HepG2 (cell line): Measurements from ENCODE around the gene RPL41. TPM values are rescaled to one million over a fixed set of nuclear protein-coding genes. Genes with fewer than 3 reads are reported as not detected.

Experiments
- HIVEP1 ChIP-seq: sonication (generic); formaldehyde crosslinking; IDR thresholded peaks from 2 replicates; pipeline ENCODE4 v1.4.0; 2020; ENCODE audit warnings: mild to moderate bottlenecking, missing genetic modification reagents
- ISL2 ChIP-seq: sonication (generic); formaldehyde crosslinking; IDR thresholded peaks from 2 replicates; pipeline ENCODE4 v1.5.0; 2020; ENCODE audit warnings: missing genetic modification reagents
- REL ChIP-seq: sonication (generic); formaldehyde crosslinking; conservative IDR thresholded peaks from 2 replicates; pipeline ENCODE4 v1.8.0; 2022; ENCODE audit warnings: mild to moderate bottlenecking, missing genetic modification reagents, moderate library complexity
- RFXAP ChIP-seq: sonication (generic); formaldehyde crosslinking; IDR thresholded peaks from 2 replicates; pipeline ENCODE4 v1.4.0; 2020; ENCODE audit warnings: missing genetic modification reagents, borderline replicate concordance
- ZFP62 ChIP-seq: sonication (generic); formaldehyde crosslinking; IDR thresholded peaks from 2 replicates; pipeline ENCODE4 v1.4.0; 2020; ENCODE audit warnings: missing genetic modification reagents
- ZNF17 ChIP-seq: sonication (generic); formaldehyde crosslinking; IDR thresholded peaks from 2 replicates; pipeline ENCODE4 v1.5.0; 2020; ENCODE audit warnings: mild to moderate bottlenecking, missing genetic modification reagents
- ZNF256 ChIP-seq: sonication (generic); formaldehyde crosslinking; conservative IDR thresholded peaks from 2 replicates; pipeline ENCODE4 v1.4.0; 2020; ENCODE audit warnings: missing genetic modification reagents
- ZNF460 ChIP-seq: sonication (generic); formaldehyde crosslinking; IDR thresholded peaks from 2 replicates; pipeline ENCODE4 v1.5.1; 2020; ENCODE audit warnings: missing genetic modification reagents, mild to moderate bottlenecking, borderline replicate concordance
- ZNF672 ChIP-seq: sonication (generic); formaldehyde crosslinking; IDR thresholded peaks from 2 replicates; pipeline ENCODE4 v1.8.1; 2022; ENCODE audit warnings: missing genetic modification reagents
- polyA plus RNA-seq, 8 experiments: library from polyadenylated mRNA; depleted of rRNA in 3 of 8; stranded (reverse) in 7 of 8; unstranded in 1 of 8; fragments of >200 nt; fragmentation: Illumina TruSeq in 4 of 8; extraction: Trizol in 4 of 8; gene quantifications; 2 replicates each; pipeline versions ENCODE4 v1.2.1 to v1.2.3, GENCODE V29; 2011 to 2016; ENCODE audit warnings: low read depth in 4 of 8, missing spikeins in 1 of 8, mixed read lengths in 1 of 8; ENCODE audit not compliant: insufficient read depth in 1 of 8
- total RNA-seq, 5 experiments: library from RNA; depleted of rRNA; stranded (reverse); fragments of >200 nt; fragmentation: Illumina TruSeq; extraction: Trizol; gene quantifications; 2 replicates each; pipeline ENCODE4 v1.2.3, GENCODE V29; 2016; ENCODE audit warnings: low read depth in 1 of 5
- TF ChIP-seq, protein P1 (sequence below): IDR thresholded peaks from 2 replicates; pipeline ENCODE4 v1.6.1; 2016; ENCODE audit warnings: mild to moderate bottlenecking
- TF ChIP-seq, protein P2 (sequence below): sonication (generic); formaldehyde crosslinking; IDR thresholded peaks from 2 replicates; pipeline ENCODE4; 2020; ENCODE audit warnings: missing genetic modification reagents, mild to moderate bottlenecking, borderline replicate concordance
- TF ChIP-seq, protein P3 (sequence below): sonication (generic); formaldehyde crosslinking; conservative IDR thresholded peaks from 2 replicates; pipeline ENCODE4 v1.4.0; 2020; ENCODE audit warnings: missing genetic modification reagents
- TF ChIP-seq, protein P4 (sequence below): sonication (generic); formaldehyde crosslinking; IDR thresholded peaks from 2 replicates; pipeline ENCODE4 v1.4.0; 2020; ENCODE audit warnings: mild to moderate bottlenecking, missing genetic modification reagents
- TF ChIP-seq, protein P5 (sequence below): sonication (generic); formaldehyde crosslinking; IDR thresholded peaks from 2 replicates; pipeline ENCODE4 v1.9.0; 2021; ENCODE audit warnings: missing genetic modification reagents, borderline replicate concordance
- TF ChIP-seq, protein P6 (sequence below): sonication (generic); formaldehyde crosslinking; IDR thresholded peaks from 2 replicates; pipeline ENCODE4 v1.9.0; 2021; ENCODE audit warnings: missing genetic modification reagents, mild to moderate bottlenecking, borderline replicate concordance
- TF ChIP-seq, protein P7 (sequence below): sonication (generic); formaldehyde crosslinking; IDR thresholded peaks from 2 replicates; pipeline ENCODE4 v1.8.1; 2023; ENCODE audit warnings: mild to moderate bottlenecking, missing genetic modification reagents, borderline replicate concordance

RPL41 gene
- total and polyA plus RNA-seq, 2 of the 13 experiments (the other 11 are each of a cell fraction or from before 2014, with no cell fraction given) = 4,012 to 7,670 TPM

DNA sequence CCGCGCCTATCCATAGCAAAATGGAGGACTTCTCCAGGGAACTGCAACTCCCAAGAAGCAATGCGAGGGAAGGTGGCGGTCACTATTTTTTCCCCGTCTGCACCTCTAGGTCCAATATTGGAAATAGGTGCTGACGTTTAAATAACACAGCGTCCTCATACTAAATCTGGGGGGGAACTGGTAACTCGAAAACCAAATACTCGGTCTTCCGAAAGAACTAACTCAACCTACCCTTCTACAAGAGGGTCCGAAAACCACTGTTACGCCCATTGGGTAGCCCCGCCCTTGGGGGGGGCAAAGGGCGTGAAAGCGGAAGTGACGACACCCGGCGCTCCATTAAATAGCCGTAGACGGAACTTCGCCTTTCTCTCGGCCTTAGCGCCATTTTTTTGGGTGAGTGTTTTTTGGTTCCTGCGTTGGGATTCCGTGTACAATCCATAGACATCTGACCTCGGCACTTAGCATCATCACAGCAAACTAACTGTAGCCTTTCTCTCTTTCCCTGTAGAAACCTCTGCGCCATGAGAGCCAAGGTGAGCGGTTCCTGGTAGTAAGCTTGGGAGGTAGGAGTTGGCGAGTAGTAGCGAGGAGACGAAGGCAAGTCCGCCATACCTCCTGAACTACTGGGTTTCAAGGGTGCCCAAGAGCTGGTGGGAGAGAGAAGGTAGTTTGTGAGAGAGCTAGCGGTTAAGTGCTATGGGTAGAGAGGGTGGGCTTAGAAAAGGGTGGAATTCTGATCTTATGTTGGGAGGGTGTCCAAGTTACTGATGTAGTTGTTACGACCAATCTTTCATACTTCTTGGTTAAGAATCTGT, at the start of gene RPL41 (continued):
- TF ChIP-seq, protein P1, sequence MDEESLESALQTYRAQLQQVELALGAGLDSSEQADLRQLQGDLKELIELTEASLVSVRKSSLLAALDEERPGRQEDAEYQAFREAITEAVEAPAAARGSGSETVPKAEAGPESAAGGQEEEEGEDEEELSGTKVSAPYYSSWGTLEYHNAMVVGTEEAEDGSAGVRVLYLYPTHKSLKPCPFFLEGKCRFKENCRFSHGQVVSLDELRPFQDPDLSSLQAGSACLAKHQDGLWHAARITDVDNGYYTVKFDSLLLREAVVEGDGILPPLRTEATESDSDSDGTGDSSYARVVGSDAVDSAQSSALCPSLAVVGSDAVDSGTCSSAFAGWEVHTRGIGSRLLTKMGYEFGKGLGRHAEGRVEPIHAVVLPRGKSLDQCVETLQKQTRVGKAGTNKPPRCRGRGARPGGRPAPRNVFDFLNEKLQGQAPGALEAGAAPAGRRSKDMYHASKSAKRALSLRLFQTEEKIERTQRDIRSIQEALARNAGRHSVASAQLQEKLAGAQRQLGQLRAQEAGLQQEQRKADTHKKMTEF (CRISPR knock-in tag) = peak; percentile 85
- TF ChIP-seq ZNF672 (CRISPR knock-in tag) = no peak
- peak; percentile 74; the same call in 1 of the 2 replicates for TF ChIP-seq RFXAP
- TF ChIP-seq, protein P2, sequence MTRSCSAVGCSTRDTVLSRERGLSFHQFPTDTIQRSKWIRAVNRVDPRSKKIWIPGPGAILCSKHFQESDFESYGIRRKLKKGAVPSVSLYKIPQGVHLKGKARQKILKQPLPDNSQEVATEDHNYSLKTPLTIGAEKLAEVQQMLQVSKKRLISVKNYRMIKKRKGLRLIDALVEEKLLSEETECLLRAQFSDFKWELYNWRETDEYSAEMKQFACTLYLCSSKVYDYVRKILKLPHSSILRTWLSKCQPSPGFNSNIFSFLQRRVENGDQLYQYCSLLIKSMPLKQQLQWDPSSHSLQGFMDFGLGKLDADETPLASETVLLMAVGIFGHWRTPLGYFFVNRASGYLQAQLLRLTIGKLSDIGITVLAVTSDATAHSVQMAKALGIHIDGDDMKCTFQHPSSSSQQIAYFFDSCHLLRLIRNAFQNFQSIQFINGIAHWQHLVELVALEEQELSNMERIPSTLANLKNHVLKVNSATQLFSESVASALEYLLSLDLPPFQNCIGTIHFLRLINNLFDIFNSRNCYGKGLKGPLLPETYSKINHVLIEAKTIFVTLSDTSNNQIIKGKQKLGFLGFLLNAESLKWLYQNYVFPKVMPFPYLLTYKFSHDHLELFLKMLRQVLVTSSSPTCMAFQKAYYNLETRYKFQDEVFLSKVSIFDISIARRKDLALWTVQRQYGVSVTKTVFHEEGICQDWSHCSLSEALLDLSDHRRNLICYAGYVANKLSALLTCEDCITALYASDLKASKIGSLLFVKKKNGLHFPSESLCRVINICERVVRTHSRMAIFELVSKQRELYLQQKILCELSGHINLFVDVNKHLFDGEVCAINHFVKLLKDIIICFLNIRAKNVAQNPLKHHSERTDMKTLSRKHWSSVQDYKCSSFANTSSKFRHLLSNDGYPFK (CRISPR knock-in tag) = no peak
- peak; percentile 75 for TF ChIP-seq HIVEP1 (CRISPR knock-in tag)
- TF ChIP-seq, protein P3, sequence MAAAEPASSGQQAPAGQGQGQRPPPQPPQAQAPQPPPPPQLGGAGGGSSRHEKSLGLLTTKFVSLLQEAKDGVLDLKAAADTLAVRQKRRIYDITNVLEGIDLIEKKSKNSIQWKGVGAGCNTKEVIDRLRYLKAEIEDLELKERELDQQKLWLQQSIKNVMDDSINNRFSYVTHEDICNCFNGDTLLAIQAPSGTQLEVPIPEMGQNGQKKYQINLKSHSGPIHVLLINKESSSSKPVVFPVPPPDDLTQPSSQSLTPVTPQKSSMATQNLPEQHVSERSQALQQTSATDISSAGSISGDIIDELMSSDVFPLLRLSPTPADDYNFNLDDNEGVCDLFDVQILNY (CRISPR knock-in tag) = no peak
- TF ChIP-seq ZFP62 (CRISPR knock-in tag) = no peak
- TF ChIP-seq ISL2 (CRISPR knock-in tag) = peak; percentile 59
- TF ChIP-seq ZNF460 (CRISPR knock-in tag) = no peak
- TF ChIP-seq REL (CRISPR knock-in tag) = no peak
- TF ChIP-seq, protein P4, sequence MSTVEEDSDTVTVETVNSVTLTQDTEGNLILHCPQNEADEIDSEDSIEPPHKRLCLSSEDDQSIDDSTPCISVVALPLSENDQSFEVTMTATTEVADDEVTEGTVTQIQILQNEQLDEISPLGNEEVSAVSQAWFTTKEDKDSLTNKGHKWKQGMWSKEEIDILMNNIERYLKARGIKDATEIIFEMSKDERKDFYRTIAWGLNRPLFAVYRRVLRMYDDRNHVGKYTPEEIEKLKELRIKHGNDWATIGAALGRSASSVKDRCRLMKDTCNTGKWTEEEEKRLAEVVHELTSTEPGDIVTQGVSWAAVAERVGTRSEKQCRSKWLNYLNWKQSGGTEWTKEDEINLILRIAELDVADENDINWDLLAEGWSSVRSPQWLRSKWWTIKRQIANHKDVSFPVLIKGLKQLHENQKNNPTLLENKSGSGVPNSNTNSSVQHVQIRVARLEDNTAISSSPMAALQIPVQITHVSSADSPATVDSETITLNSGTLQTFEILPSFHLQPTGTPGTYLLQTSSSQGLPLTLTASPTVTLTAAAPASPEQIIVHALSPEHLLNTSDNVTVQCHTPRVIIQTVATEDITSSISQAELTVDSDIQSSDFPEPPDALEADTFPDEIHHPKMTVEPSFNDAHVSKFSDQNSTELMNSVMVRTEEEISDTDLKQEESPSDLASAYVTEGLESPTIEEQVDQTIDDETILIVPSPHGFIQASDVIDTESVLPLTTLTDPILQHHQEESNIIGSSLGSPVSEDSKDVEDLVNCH = 0 out of 2 replicates have a peak, but pooled peaks have one; percentile 76
- TF ChIP-seq, protein P5, sequence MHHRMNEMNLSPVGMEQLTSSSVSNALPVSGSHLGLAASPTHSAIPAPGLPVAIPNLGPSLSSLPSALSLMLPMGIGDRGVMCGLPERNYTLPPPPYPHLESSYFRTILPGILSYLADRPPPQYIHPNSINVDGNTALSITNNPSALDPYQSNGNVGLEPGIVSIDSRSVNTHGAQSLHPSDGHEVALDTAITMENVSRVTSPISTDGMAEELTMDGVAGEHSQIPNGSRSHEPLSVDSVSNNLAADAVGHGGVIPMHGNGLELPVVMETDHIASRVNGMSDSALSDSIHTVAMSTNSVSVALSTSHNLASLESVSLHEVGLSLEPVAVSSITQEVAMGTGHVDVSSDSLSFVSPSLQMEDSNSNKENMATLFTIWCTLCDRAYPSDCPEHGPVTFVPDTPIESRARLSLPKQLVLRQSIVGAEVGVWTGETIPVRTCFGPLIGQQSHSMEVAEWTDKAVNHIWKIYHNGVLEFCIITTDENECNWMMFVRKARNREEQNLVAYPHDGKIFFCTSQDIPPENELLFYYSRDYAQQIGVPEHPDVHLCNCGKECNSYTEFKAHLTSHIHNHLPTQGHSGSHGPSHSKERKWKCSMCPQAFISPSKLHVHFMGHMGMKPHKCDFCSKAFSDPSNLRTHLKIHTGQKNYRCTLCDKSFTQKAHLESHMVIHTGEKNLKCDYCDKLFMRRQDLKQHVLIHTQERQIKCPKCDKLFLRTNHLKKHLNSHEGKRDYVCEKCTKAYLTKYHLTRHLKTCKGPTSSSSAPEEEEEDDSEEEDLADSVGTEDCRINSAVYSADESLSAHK (CRISPR knock-in tag) = 0 out of 2 replicates have a peak, but pooled peaks have one; percentile 65
- TF ChIP-seq, protein P6, sequence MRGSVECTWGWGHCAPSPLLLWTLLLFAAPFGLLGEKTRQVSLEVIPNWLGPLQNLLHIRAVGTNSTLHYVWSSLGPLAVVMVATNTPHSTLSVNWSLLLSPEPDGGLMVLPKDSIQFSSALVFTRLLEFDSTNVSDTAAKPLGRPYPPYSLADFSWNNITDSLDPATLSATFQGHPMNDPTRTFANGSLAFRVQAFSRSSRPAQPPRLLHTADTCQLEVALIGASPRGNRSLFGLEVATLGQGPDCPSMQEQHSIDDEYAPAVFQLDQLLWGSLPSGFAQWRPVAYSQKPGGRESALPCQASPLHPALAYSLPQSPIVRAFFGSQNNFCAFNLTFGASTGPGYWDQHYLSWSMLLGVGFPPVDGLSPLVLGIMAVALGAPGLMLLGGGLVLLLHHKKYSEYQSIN (CRISPR knock-in tag) = peak; percentile 40; the same call in 1 of the 2 replicates
- 0 out of 2 replicates have a peak, but pooled peaks have one; percentile 64 for TF ChIP-seq ZNF256 (CRISPR knock-in tag)
- TF ChIP-seq, protein P7, sequence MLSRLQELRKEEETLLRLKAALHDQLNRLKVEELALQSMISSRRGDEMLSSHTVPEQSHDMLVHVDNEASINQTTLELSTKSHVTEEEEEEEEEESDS (CRISPR knock-in tag) = no peak
- TF ChIP-seq ZNF17 = no peak
